Type B pancreatic cell (in vitro differentiated cells): ENCODE measurements around the gene PLCH2. TPM values are rescaled to one million over a fixed set of nuclear protein-coding genes. Genes with fewer than 3 reads are reported as not detected.

Experiments used
- DNase-seq: peaks from one replicate; pipeline ENCODE4 v3.0.0; 2021; ENCODE audit warnings: mixed read lengths; ENCODE audit not compliant: unreplicated experiment; ENCODE audit errors: extremely low spot score
- H3K27ac Mint-ChIP-seq: 2 replicates; pipeline ENCODE4 v1.8.0; 2021; ENCODE audit warnings: mild to moderate bottlenecking, mixed read lengths
- H3K27me3 Mint-ChIP-seq: 2 replicates; pipeline ENCODE4 v1.8.0; 2021; ENCODE audit warnings: mixed read lengths
- H3K36me3 Mint-ChIP-seq: 2 replicates; pipeline ENCODE4 v1.8.0; 2021; ENCODE audit warnings: mixed read lengths
- H3K4me1 Mint-ChIP-seq: one replicate; pipeline ENCODE4 v1.8.0; 2021; ENCODE audit warnings: mixed read lengths; ENCODE audit not compliant: unreplicated experiment
- H3K4me3 Mint-ChIP-seq: 2 replicates; pipeline ENCODE4 v1.8.0; 2021; ENCODE audit warnings: mild to moderate bottlenecking, mixed read lengths
- H3K9me3 Mint-ChIP-seq: 2 replicates; pipeline ENCODE4 v1.8.0; 2021; ENCODE audit warnings: mixed read lengths
- CTCF ChIP-seq: fragments of 200-600 bp; sonication (generic); conservative IDR thresholded peaks from 2 replicates; pipeline ENCODE4 v1.5.0; 2021; ENCODE audit warnings: antibody characterized with exemption, mild to moderate bottlenecking
- total RNA-seq: library from RNA; stranded (reverse); gene quantifications from 2 replicates; pipeline ENCODE4 v1.2.1, GENCODE V29; 2021; ENCODE audit warnings: low replicate concordance

PLCH2 gene
- total RNA-seq, 1 donor from 2014 or later, result 0.82 TPM

DNA sequence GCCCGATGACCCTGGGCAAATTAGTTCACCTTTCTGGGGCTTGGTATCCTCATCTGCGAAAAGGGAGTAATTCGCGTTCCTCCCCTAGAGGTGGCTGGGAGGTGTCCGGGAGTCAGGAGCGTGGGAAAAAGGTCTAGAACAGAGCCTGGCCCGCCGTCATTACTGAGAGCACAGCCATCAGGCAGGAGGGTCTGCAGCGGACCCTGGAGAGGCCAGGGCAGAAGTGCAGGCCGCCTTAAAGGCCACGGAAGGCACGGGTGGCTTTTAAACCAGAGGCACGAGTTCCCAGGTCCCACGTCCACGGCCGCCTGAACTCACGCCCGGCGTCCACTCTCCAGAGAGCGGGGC, 49.5 kb downstream of the PLCH2 start:
- Mint-ChIP-seq H3K27me3 (peaks cover 15% of the 10 kb centered on the region), H3K27ac (peak overlapping the region; percentile 83), H3K36me3 (no peaks in the 10 kb centered on the region), H3K9me3 (no peaks in the 10 kb centered on the region), H3K4me1 (peaks cover 20% of the 10 kb centered on the region), H3K4me3 (peak overlapping the region; percentile 96)
- DNase-seq, result no peak
- TF ChIP-seq CTCF, result no peak

DNA sequence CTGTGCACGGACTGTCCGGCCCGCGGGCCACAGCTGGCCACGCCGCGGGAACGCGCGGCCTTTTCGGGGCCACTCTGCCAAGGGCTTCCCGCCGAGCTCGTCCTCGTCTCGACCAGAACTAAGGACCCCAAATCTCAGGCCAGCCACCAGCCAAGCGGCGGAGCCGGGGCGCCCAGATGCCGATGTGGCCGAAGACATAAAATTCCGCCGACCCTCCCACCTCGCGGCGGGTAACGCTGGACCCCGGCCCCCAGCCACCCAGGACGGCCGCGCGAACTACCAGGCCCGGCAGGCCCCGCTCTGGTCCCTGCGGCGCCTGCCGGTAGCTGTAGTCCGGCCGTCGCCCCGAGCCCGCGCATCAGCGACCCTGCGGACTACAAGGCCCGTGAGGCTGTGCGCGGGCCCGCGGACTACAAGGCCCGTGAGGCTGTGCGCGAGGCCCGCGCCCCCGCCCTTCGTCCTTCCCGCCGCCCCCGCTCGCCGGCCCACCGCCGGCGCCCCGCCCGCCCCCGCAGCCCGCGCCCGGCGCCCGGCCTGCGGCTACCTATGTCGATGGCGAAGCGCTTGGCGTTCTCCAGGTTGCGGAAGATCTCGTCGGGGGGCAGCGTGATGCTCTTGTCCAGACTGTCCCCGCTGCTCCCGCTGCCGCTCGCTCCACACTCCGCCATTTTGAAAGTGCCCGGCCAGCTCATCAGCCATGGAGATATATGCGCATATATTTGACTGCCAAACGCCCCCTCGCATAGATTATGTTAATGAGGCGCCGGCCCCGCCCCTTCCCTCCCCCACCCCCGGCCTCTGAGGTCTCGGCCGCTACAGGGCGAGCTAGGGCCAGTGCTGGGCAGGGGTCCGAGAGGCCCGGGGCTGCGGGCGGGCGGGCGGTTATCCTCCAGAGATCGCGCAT, 50.1 kb downstream of the PLCH2 start, which contains the start of gene PANK4:
Gene PANK4, minus strand, starts transcription at position 677 of the 904 bp plus-strand sequence. Its CDS starts 9 bp downstream, at position 668.
- Mint-ChIP-seq H3K27me3 (peaks cover 18% of the 10 kb centered on the region), H3K27ac (peak within 1 kb of the TSS; percentile 94), H3K36me3 (no peaks in the 10 kb centered on the region), H3K4me1 (peaks cover 20% of the 10 kb centered on the region), H3K9me3 (no peaks in the 10 kb centered on the region), H3K4me3 (peak within 1 kb of the TSS; percentile 96)
- peak; percentile 92 for DNase-seq
- TF ChIP-seq CTCF, result peak; percentile 30

DNA sequence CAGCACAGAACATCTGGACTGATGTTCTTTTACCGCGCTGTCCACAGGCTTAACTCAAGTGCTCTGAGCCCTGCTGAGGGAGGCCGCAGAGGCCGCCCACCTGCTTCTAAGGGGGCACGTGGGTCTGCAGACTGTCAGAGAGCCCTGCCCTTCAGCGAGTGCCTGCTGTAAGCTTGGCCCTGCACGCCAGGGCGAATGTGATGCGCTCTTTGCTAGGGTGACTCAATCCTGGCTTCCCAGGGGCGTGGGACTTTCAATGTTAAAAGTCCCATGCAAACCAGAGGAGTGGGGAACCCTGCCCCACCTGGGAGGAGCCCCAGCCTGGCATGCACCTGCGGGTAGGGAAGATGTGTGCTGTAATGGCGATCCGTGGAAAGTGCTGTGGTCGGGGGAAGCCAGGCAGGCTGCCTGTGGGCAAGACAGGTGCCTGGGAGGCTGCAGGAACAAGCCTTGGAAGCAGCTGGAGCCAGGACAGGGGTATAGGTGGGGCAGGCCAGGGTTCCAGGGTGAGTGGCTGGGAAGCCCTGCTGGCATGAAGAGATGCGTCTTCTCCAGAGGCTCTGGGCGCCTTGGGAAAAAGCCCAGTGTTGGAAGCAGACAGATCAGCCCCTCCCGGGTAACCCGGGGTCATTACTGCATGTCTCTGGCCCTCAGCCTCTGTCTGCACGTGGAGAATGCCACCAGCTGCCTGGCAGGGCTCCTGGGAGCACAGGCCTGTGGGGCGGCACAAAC, 50.9 kb downstream of the PLCH2 start:
- Mint-ChIP-seq H3K4me3 (peak overlapping the region; percentile 80), H3K9me3 (no peaks in the 10 kb centered on the region), H3K36me3 (no peaks in the 10 kb centered on the region), H3K27ac (peak overlapping the region; percentile 94), H3K27me3 (peaks cover 24% of the 10 kb centered on the region), H3K4me1 (peaks cover 20% of the 10 kb centered on the region)
- no peak for TF ChIP-seq CTCF
- DNase-seq, result no peak

DNA sequence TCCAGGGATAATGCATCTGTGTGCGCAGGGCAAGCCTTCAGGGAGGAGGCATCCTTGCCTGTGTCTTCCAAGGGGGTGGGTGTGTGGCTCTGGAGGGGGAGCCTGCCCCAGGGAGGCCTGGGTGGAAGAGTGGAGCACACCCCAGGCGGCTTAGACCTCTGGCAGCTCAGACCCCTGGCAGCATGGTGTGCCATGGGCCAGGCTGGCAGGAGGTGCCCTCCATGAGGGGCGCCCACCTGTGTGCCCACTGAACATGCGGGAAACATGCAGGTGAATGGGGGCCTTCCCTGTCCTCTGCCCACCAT, 51.4 kb downstream of the PLCH2 start:
- Mint-ChIP-seq H3K27ac (no peak overlapping the region), H3K36me3 (no peaks in the 10 kb centered on the region), H3K27me3 (peaks cover 26% of the 10 kb centered on the region), H3K4me1 (peaks cover 20% of the 10 kb centered on the region), H3K9me3 (no peaks in the 10 kb centered on the region), H3K4me3 (peak overlapping the region; percentile 80)
- TF ChIP-seq CTCF, result no peak
- no peak for DNase-seq

GRCh38 chr1:2528016-2528415, 51.9 kb downstream of the PLCH2 start:
- Mint-ChIP-seq H3K27ac (no peak overlapping the region), H3K36me3 (no peaks in the 10 kb centered on the region), H3K9me3 (no peaks in the 10 kb centered on the region), H3K4me1 (peaks cover 20% of the 10 kb centered on the region), H3K4me3 (no peak overlapping the region), H3K27me3 (peaks cover 30% of the 10 kb centered on the region)
- TF ChIP-seq CTCF, result no peak
- no peak for DNase-seq
